ENCODE data around the gene RHBDF1. TPM values are rescaled to one million over a fixed set of nuclear protein-coding genes. Genes with fewer than 3 reads are reported as not detected.

The RHBDF1 gene
- total and polyA plus RNA-seq, 9 of the 15 experiments (the other 6 are each of a cell fraction or from before 2014, with no cell fraction given): 1.0 to 8.2 (median 4.2) TPM

DNA sequence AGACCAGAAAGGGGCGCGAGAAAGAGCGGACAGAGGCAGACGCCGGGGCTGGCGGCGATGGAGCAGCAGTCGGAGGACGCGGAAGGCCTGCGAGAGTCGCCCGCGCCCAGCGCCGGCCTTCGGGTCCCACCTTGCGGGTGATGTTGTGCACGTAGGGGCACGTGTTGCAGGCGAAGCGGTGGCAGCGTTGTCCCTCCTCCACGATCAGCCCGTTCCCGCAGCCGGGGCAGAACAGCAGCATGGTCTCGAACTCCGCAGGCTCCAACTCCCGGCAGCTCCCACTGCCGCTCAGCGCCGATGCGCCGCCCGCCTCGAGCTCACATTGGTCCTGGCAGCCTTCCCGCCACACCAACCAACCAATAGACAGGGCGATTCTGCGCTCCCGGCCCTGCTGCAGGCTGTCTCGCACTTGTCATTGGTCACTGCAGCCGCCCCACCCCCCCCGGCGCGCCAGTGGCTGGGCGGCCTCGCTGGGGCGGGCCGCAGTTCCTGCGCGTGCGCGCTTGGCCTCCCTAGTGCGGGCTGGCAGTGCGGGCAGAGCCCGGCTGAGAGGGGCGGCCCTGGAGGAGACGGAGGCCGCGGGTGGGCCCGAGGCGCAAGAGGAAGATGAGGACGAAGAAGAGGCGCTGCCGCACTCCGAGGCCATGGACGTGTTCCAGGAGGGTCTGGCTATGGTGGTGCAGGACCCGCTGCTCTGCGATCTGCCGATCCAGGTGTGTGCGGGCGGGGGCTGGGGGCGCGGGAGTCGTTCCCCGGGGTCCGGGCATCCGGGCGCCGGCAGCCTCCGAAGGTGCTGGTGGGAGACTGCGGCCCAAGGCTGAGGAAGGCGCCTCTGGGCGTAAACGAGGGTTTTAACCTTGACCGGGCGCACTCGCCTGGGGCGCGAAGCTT lies 18.8 kb downstream of the RHBDF1 start, which contains the start of the genes POLR3K and SNRNP25:
TSS of gene POLR3K (minus strand) at position 263 of the 891 bp plus-strand sequence. CDS start at position 241, 22 bp downstream.
TSS of gene SNRNP25 (plus strand) at position 483 of the 891 bp plus-strand sequence. CDS start at position 672, 189 bp downstream.
- H3K9ac ChIP-seq (ENCODE audit: insufficient read depth in 1 of 2, low read depth in 2 of 2, low read length in 2 of 2): peak within 1 kb of the TSS; percentile 85 to 98
- H3K36me3 ChIP-seq (ENCODE audit: control insufficient read depth, insufficient read depth, low read length): peaks cover 66% of the 10 kb centered on the region
- H3K4me3 ChIP-seq: peak within 1 kb of the TSS; percentile 92
- BruUV-seq (replicated peaks): no TSS peak
- ATAC-seq (peak; percentile 97), FAIRE-seq (peak; percentile 94), DNase-seq (ENCODE audit: extremely low read depth in 1 of 4, low spot score in 3 of 4) (peak; percentile 97 to 99 (median 98))
- peak within 1 kb of the TSS; percentile 85 for H2AFZ ChIP-seq (ENCODE audit: low read depth, low read length)
- no peaks in the 10 kb centered on the region for H3K9me3 ChIP-seq (replicated peaks; ENCODE audit: control insufficient read depth, insufficient read depth, low read depth, low read length)
- intact Hi-C loops (cut with micrococcal nuclease): no loop called here
- WGBS (ENCODE audit: insufficient coverage, low coverage, missing lambda C conversion rate): under 1% methylated on average over 70 of the region's 91 CpGs
- no peaks in the 10 kb centered on the region for H3K27me3 ChIP-seq (ENCODE audit: control insufficient read depth in 2 of 2, insufficient read depth in 2 of 2, low read length in 2 of 2)
- peaks cover 10 to 12% of the 10 kb centered on the region in 2 experiments; a peak in 4 of 5 replicates for H3K4me1 ChIP-seq (replicated peaks in 1 of 2; ENCODE audit: control insufficient read depth in 2 of 2, insufficient read depth in 2 of 2, low read length in 2 of 2)
- POLR2A ChIA-PET: interaction anchor here (0.7 to 2.1 kb wide), 11 partner anchors 9 to 132 kb away, joined by 3 to 9 read pairs (median 4); partner anchors contain the start of genes HBQ1 and RHBDF1
- H3K4me2 ChIP-seq (ENCODE audit: insufficient read depth, low read length): peak within 1 kb of the TSS; percentile 94
- H3K27ac ChIP-seq (ENCODE audit: extremely low read depth, low read depth, low read length): peak within 1 kb of the TSS; percentile 90
- in situ Hi-C loops (cut with MboI): no loop called here
- H3K9me1 ChIP-seq (ENCODE audit: control insufficient read depth, insufficient read depth, low read length): peaks cover under 1% of the 10 kb centered on the region
- H3K79me2 ChIP-seq (ENCODE audit: control insufficient read depth, insufficient read depth, low read length): peaks cover 72% of the 10 kb centered on the region
- H4K20me1 ChIP-seq (replicated peaks; ENCODE audit: control insufficient read depth, insufficient read depth, low read length): no peaks in the 10 kb centered on the region; the same call in none of the 2 replicates
- CTCF ChIA-PET (ENCODE audit: low intra/inter-chr PET ratio): no interaction called here
- TF ChIP-seq CBX3 (IDR thresholded peaks at IDR 0.05; ENCODE audit: borderline replicate concordance in 1 of 2, low read length in 2 of 2) (peak in 1 of 2 experiments; percentile 73; a peak in 1 of 3 replicates), ATF7 (IDR thresholded peaks at IDR 0.05) (peak; percentile 25; the same call in 1 of the 2 replicates), TCF3 (CRISPR knock-in tag; IDR thresholded peaks at IDR 0.05) (no peak), FOS (IDR thresholded peaks at IDR 0.05; ENCODE audit: extremely low read depth, insufficient read length) (peak; percentile 93), ADNP (tag; IDR thresholded peaks at IDR 0.05) (no peak), ASH1L (IDR thresholded peaks at IDR 0.05; ENCODE audit: borderline replicate concordance, low read depth, partially characterized antibody) (peak; percentile 89), SIN3A (IDR thresholded peaks at IDR 0.05; ENCODE audit: borderline replicate concordance in 2 of 2, control insufficient read depth in 1 of 2, low read depth in 2 of 2, low read length in 2 of 2) (peak in 1 of 2 experiments; percentile 75; a peak in 1 of 4 replicates), SUPT5H (IDR thresholded peaks at IDR 0.05) (peak; percentile 83), PHF20 (IDR thresholded peaks at IDR 0.05; ENCODE audit: partially characterized antibody) (peak; percentile 33), ZBTB7A (IDR thresholded peaks at IDR 0.05; ENCODE audit: borderline replicate concordance, control insufficient read depth, low read depth, low read length) (0 out of 2 replicates have a peak, but pooled peaks have one; percentile 34), GABPB1 (CRISPR knock-in tag; IDR thresholded peaks at IDR 0.05) (peak; percentile 57)
- TF ChIP-seq, protein P1, sequence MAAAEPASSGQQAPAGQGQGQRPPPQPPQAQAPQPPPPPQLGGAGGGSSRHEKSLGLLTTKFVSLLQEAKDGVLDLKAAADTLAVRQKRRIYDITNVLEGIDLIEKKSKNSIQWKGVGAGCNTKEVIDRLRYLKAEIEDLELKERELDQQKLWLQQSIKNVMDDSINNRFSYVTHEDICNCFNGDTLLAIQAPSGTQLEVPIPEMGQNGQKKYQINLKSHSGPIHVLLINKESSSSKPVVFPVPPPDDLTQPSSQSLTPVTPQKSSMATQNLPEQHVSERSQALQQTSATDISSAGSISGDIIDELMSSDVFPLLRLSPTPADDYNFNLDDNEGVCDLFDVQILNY (CRISPR knock-in tag; IDR thresholded peaks at IDR 0.05): 0 out of 2 replicates have a peak, but pooled peaks have one; percentile 28
- TF ChIP-seq, protein P2, sequence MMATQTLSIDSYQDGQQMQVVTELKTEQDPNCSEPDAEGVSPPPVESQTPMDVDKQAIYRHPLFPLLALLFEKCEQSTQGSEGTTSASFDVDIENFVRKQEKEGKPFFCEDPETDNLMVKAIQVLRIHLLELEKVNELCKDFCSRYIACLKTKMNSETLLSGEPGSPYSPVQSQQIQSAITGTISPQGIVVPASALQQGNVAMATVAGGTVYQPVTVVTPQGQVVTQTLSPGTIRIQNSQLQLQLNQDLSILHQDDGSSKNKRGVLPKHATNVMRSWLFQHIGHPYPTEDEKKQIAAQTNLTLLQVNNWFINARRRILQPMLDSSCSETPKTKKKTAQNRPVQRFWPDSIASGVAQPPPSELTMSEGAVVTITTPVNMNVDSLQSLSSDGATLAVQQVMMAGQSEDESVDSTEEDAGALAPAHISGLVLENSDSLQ (IDR thresholded peaks at IDR 0.05): peak; percentile 97
- TF ChIP-seq, protein P3, sequence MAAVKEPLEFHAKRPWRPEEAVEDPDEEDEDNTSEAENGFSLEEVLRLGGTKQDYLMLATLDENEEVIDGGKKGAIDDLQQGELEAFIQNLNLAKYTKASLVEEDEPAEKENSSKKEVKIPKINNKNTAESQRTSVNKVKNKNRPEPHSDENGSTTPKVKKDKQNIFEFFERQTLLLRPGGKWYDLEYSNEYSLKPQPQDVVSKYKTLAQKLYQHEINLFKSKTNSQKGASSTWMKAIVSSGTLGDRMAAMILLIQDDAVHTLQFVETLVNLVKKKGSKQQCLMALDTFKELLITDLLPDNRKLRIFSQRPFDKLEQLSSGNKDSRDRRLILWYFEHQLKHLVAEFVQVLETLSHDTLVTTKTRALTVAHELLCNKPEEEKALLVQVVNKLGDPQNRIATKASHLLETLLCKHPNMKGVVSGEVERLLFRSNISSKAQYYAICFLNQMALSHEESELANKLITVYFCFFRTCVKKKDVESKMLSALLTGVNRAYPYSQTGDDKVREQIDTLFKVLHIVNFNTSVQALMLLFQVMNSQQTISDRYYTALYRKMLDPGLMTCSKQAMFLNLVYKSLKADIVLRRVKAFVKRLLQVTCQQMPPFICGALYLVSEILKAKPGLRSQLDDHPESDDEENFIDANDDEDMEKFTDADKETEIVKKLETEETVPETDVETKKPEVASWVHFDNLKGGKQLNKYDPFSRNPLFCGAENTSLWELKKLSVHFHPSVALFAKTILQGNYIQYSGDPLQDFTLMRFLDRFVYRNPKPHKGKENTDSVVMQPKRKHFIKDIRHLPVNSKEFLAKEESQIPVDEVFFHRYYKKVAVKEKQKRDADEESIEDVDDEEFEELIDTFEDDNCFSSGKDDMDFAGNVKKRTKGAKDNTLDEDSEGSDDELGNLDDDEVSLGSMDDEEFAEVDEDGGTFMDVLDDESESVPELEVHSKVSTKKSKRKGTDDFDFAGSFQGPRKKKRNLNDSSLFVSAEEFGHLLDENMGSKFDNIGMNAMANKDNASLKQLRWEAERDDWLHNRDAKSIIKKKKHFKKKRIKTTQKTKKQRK (IDR thresholded peaks at IDR 0.05; ENCODE audit: borderline replicate concordance, low read depth, low read length): peak; percentile 80; the same call in 1 of the 2 replicates
